ENCODE results near the gene NBL1.
"Not testable (repeated sequence)": the region's sequence is repeated elsewhere in the genome, so short reads cannot be mapped to it uniquely, and the experiment has no call there.

NBL1 gene

GRCh38 chr1:19622204-19622603, 21.9 kb upstream of the NBL1 start:
- DNase-seq, result no peak

GRCh38 chr1:19623523-19623922, 20.6 kb upstream of the NBL1 start:
- DNase-seq, result no peak

- DNase-seq, result no peak
Measured at GRCh38 chr1:19625291-19625937, 18.7 kb upstream of the NBL1 start.

GRCh38 chr1:19628879-19629278, 15.2 kb upstream of the NBL1 start:
- DNase-seq, result no peak

GRCh38 chr1:19629357-19629756, 14.8 kb upstream of the NBL1 start:
- DNase-seq, result no peak

DNA sequence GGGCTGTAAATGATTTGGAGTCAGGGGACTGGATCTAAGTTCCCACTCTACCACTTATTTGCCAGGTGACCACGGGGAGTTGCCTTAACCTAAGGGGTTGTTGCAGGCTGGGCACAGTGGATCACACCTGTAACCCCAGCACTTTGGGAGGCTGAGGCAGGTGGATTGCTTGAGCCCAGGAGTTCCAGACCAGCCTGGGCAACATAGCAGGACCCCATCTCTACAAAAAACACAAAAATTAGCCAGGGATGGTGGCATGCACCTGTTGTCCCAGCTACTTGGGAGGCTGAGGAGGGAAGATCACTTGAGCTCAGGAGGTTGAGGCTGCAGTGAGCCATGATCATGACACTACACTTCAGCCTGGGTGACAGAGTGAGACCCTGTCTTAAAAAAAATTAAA, 13.9 kb upstream of the NBL1 start:
- not testable (repeated sequence) for DNase-seq

- no peak for DNase-seq
Measured at GRCh38 chr1:19630720-19631395, 13.3 kb upstream of the NBL1 start.

DNA sequence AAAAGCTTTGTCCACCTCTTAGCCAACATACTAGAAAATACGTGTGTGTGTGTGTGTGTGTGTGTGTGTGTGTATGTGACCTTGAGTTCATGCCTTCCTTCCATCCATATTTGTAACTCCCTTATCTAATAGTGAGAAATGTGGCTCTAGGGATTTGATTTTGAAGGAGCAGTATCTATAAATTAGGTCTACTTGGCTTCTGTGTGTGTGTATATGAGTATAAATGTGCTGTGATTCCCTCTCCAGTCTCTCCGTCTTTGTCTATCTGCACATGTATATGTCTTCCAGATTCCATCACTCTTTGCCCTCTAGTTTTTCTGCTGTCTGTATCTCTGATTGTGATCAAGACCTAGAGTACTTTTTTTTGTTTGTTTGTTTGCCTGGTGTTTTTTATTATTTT, 11.9 kb upstream of the NBL1 start:
- DNase-seq, result no peak

GRCh38 chr1:19633106-19633505, 11.0 kb upstream of the NBL1 start:
- no peak for DNase-seq

DNA sequence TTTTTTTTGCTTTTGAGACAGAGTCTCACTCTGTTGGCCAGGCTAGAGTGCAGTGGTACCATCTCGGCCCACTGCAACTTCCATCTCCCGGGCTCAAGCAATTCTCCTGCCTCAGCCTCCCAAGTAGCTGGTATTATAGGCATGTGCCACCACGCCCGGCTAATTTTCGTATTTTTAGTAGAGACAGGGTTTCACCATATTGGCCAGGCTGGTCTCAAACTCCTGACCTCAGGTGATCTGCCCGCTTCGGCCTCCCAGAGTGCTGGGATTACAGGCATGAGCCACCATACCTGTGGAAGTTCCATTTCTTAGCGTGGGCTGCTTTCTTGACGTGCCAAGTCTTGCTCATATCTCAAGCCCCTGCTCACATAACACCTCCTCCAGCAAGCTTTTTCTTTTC, 9.0 kb upstream of the NBL1 start:
- not testable (repeated sequence) for DNase-seq

GRCh38 chr1:19635646-19636045, 8.5 kb upstream of the NBL1 start:
- DNase-seq, result no peak

- DNase-seq, result no peak
Measured at GRCh38 chr1:19636065-19636464, 8.0 kb upstream of the NBL1 start.

- not testable (repeated sequence) for DNase-seq
Measured at GRCh38 chr1:19636749-19637148, 7.4 kb upstream of the NBL1 start.

DNA sequence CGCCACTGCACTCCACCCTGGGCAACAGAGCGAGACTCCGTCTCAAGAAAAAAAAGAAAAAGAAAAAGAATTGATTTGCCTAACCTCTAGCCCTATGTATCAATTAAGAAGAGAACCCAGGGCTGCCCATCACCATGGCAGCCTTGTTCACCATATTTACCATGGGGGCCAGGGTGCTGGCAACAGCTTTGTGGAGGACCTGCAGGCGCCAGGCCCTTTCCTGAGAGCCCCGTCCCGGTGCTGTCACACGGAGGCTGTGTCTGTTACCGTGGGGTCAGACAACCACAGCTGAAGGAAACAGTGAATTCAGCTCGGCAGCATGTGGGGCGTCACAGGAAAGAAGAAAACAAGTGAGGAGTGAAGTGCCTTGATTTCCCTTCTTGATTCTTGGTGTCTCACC, 6.5 kb upstream of the NBL1 start:
- DNase-seq, result no peak

DNA sequence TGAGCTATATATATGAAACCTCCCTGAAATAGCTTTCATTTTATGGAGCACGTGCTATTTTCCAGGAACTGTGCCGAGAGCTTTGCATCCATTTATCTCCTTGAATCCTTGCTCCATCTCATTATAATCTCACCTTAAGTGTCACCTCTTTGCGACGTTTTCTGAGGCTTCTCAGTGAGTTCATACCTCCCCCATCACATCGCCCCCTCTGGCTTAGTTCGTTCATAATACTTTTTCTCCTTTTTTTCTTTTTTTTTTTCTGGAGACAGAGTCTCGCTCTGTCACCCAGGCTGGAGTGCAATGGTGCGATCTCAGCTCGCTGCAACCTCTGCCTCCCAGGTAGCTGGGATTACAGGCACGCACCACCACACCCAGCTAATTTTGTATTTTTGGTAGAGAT, 4.9 kb upstream of the NBL1 start:
- not testable (repeated sequence) for DNase-seq

GRCh38 chr1:19639999-19640362, 4.1 kb upstream of the NBL1 start:
- no peak for DNase-seq

DNA sequence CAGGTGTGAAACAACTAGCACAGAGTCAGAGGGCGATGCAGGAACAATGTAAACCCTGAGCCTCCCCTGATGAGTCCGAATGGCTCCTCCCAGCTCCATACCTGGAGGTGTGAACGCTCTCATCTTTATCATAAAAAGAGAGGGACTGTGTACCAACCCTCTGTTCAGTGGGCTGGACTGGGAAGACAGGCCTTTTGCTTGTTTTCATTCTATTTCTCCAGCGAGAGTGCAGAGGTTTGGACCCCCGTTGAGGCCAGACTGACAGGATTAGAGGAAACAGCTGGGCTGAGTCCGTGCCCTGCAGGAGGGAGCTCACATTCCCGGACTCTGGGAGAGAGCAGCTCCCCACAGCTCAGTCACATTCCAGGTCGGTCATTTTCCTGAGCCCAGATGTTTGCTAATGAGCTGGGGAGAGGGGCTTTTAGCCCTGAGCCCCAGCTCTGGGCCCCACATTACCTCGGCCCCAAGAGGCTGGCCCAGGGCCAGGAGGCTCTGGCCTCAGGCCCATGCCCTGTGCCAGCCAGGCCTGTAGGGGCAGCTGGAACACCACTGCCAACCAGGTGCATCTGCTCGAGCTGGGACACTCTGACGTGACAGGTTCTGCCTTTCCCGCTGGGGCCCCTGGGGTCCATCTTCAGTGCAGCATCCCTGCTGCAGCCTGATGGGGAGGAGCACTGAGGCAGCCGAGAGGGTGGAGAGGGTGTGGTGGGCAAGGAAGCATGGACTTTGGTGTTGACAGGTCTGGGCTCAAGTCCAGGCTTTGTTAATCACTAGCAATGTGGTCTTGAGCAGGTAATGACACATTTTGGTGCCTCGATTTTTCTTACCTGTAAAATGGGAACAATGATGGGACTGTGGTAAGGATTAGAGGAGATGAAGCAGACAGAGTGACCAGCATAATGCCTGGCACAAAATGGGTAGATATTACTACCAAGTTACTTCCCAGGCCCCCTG, 3.5 kb upstream of the NBL1 start:
- no peak for DNase-seq

- no peak for DNase-seq
Measured at GRCh38 chr1:19643121-19643520, 990 bp upstream of the NBL1 start.

- DNase-seq, result no peak
Measured at GRCh38 chr1:19644395-19644680, 227 bp downstream of the NBL1 start.

- no peak for DNase-seq
Measured at GRCh38 chr1:19644681-19645410, 735 bp downstream of the NBL1 start.

GRCh38 chr1:19645411-19646251, 1.5 kb downstream of the NBL1 start:
- no peak for DNase-seq
